H9 (cell line): ENCODE results near the gene DPP8. TPM values are rescaled to one million over a fixed set of nuclear protein-coding genes. Genes with fewer than 3 reads are reported as not detected.

ENCODE experiments used
- DNase-seq: peaks from one replicate; pipeline ENCODE4 v3.0.0-alpha.2; 2017
- H2AFZ ChIP-seq: one replicate; pipeline ENCODE4 v1.6.1; 2013; ENCODE audit warnings: mild to moderate bottlenecking, low read length, control low read depth, moderate library complexity
- H2AK5ac ChIP-seq: 2 replicates; pipeline ENCODE4 v1.6.1; 2013; ENCODE audit warnings: low read length, control low read depth, mixed read lengths; ENCODE audit not compliant: insufficient read length
- H2BK120ac ChIP-seq: one replicate; pipeline ENCODE4 v1.6.1; 2013; ENCODE audit warnings: low read depth, mild to moderate bottlenecking, low read length, control low read depth, inconsistent platforms; ENCODE audit not compliant: poor library complexity, severe bottlenecking
- H2BK12ac ChIP-seq: 2 replicates; pipeline ENCODE4 v1.6.1; 2013; ENCODE audit warnings: low read length, control low read depth, mixed read lengths, low read depth; ENCODE audit not compliant: insufficient read length
- H2BK15ac ChIP-seq: 2 replicates; pipeline ENCODE4 v1.6.1; 2013; ENCODE audit warnings: low read depth, low read length, control low read depth
- H2BK20ac ChIP-seq: one replicate; pipeline ENCODE4 v1.6.1; 2013; ENCODE audit warnings: low read depth, mild to moderate bottlenecking, low read length, control low read depth, inconsistent platforms; ENCODE audit not compliant: poor library complexity, severe bottlenecking
- H2BK5ac ChIP-seq: 2 replicates; pipeline ENCODE4 v1.6.1; 2013; ENCODE audit warnings: low read length, control low read depth, mixed read lengths; ENCODE audit not compliant: insufficient read length
- H3K14ac ChIP-seq: 2 replicates; pipeline ENCODE4 v1.6.1; 2013; ENCODE audit warnings: low read length, control low read depth; ENCODE audit not compliant: insufficient read depth
- H3K18ac ChIP-seq: 2 replicates; pipeline ENCODE4 v1.6.1; 2013; ENCODE audit warnings: low read depth, mild to moderate bottlenecking, mixed read lengths, low read length, control low read depth; ENCODE audit not compliant: insufficient read length
- H3K23ac ChIP-seq: 2 replicates; pipeline ENCODE4 v1.6.1; 2013; ENCODE audit warnings: low read length, control low read depth, mixed read lengths, low read depth; ENCODE audit not compliant: insufficient read length
- H3K23me2 ChIP-seq: 2 replicates; pipeline ENCODE4 v1.6.1; 2013; ENCODE audit warnings: low read depth, mild to moderate bottlenecking, mixed read lengths, low read length, control low read depth; ENCODE audit not compliant: insufficient read length, poor library complexity, severe bottlenecking
- H3K27ac ChIP-seq: 2 replicates; pipeline ENCODE4 v1.5.1; 2013; ENCODE audit warnings: low read length, control low read depth, mixed read lengths, low read depth; ENCODE audit not compliant: insufficient read length
- H3K27me3 ChIP-seq: 2 replicates; pipeline ENCODE4 v1.6.1; 2013; ENCODE audit warnings: low read length, control low read depth, inconsistent platforms; ENCODE audit not compliant: insufficient read depth
- H3K4ac ChIP-seq: 2 replicates; pipeline ENCODE4 v1.6.1; 2013; ENCODE audit warnings: low read depth, mild to moderate bottlenecking, control low read depth, inconsistent platforms, low read length, moderate library complexity
- H3K4me1 ChIP-seq: 2 replicates; pipeline ENCODE4 v1.6.1; 2013; ENCODE audit warnings: low read length, control low read depth, inconsistent platforms; ENCODE audit not compliant: insufficient read depth
- H3K4me2 ChIP-seq: 2 replicates; pipeline ENCODE4 v1.6.1; 2013; ENCODE audit warnings: low read length, control low read depth, mixed read lengths; ENCODE audit not compliant: insufficient read length, insufficient read depth
- H3K56ac ChIP-seq: 2 replicates; pipeline ENCODE4 v1.6.1; 2013; ENCODE audit warnings: low read depth, mild to moderate bottlenecking, mixed read lengths, low read length, control low read depth; ENCODE audit not compliant: insufficient read length
- H3K79me1 ChIP-seq: 2 replicates; pipeline ENCODE4 v1.6.1; 2013; ENCODE audit warnings: low read depth, mild to moderate bottlenecking, moderate library complexity, low read length, control low read depth, inconsistent platforms; ENCODE audit not compliant: insufficient read depth, poor library complexity, severe bottlenecking
- H3K79me2 ChIP-seq: 2 replicates; pipeline ENCODE4 v1.6.1; 2013; ENCODE audit warnings: low read length, control low read depth, inconsistent platforms; ENCODE audit not compliant: insufficient read depth
- H3K9ac ChIP-seq: 2 replicates; pipeline ENCODE4 v1.6.1; 2013; ENCODE audit warnings: low read length, control low read depth, mixed read lengths; ENCODE audit not compliant: insufficient read length; ENCODE audit errors: extremely low read depth
- H3K9me3 ChIP-seq: one replicate; pipeline ENCODE4 v1.6.1; 2013; ENCODE audit warnings: low read depth, low read length, inconsistent platforms; ENCODE audit not compliant: control insufficient read depth
- H3T11ph ChIP-seq: one replicate; pipeline ENCODE4 v1.6.1; 2013; ENCODE audit warnings: mild to moderate bottlenecking, low read length, control low read depth, inconsistent platforms
- H4K20me1 ChIP-seq: one replicate; pipeline ENCODE4 v1.6.1; 2013; ENCODE audit not compliant: control insufficient read depth, insufficient read length, insufficient read depth
- H4K5ac ChIP-seq: 2 replicates; pipeline ENCODE4 v1.6.1; 2013; ENCODE audit warnings: low read depth, mild to moderate bottlenecking, mixed read lengths, low read length, control low read depth; ENCODE audit not compliant: insufficient read length
- H4K8ac ChIP-seq: replicated peaks from 2 replicates; pipeline ENCODE4 v1.6.1; 2013; ENCODE audit warnings: low read length, control low read depth, mixed read lengths, low read depth; ENCODE audit not compliant: insufficient read length
- H4K91ac ChIP-seq: 2 replicates; pipeline ENCODE4 v1.6.1; 2013; ENCODE audit warnings: low read depth, mild to moderate bottlenecking, moderate library complexity, mixed read lengths, low read length, control low read depth; ENCODE audit not compliant: insufficient read length
- H3K27ac Mint-ChIP-seq, 3 experiments: 2 replicates in 2 of 3; 3 replicates in 1 of 3; pipeline ENCODE4 v1.8.0; 2020 to 2021; ENCODE audit warnings: mixed read lengths in 3 of 3, mild to moderate bottlenecking in 1 of 3, moderate library complexity in 1 of 3
- H3K27me3 Mint-ChIP-seq: 2 replicates; pipeline ENCODE4 v1.8.0; 2021; ENCODE audit warnings: low read depth, mild to moderate bottlenecking, moderate library complexity, mixed read lengths
- H3K36me3 Mint-ChIP-seq, 3 experiments: 2 replicates in 2 of 3; 3 replicates in 1 of 3; pipeline ENCODE4 v1.8.0; 2020 to 2021; ENCODE audit warnings: low read depth in 3 of 3, mixed read lengths in 3 of 3; ENCODE audit not compliant: insufficient read depth in 1 of 3
- H3K4me1 Mint-ChIP-seq, 2 experiments: 2 replicates each; pipeline ENCODE4 v1.8.0; 2020; ENCODE audit warnings: mixed read lengths in 2 of 2
- H3K4me3 Mint-ChIP-seq, 2 experiments: 2 replicates in 1 of 2; 3 replicates in 1 of 2; pipeline ENCODE4 v1.8.0; 2020 to 2021; ENCODE audit warnings: mild to moderate bottlenecking in 2 of 2, mixed read lengths in 2 of 2, moderate library complexity in 1 of 2
- H3K9me3 Mint-ChIP-seq, 2 experiments: 2 replicates in 1 of 2; 3 replicates in 1 of 2; pipeline ENCODE4 v1.8.0; 2020; ENCODE audit warnings: mild to moderate bottlenecking in 2 of 2, mixed read lengths in 2 of 2, moderate library complexity in 1 of 2
- CTCF ChIP-seq: fragments of 200-600 bp; sonication (generic); conservative IDR thresholded peaks from 3 replicates; pipeline ENCODE4 v1.8.0; 2021; ENCODE audit warnings: antibody characterized with exemption, mild to moderate bottlenecking
- WGBS: extraction: QIAGEN DNeasy Blood & Tissue Kit; methylation state at CpG from one replicate; pipeline ENCODE4 v1.1.7; 2013; ENCODE audit warnings: missing lambda C conversion rate, low lambda C conversion rate, mixed read lengths; ENCODE audit not compliant: insufficient read length; ENCODE audit errors: extremely low coverage; 5-methylcytosine and 5-hydroxymethylcytosine counted together
- total RNA-seq: library from RNA; stranded (reverse); gene quantifications from 2 replicates; pipeline ENCODE4 v1.2.1, GENCODE V29; 2021

DPP8 gene
- total RNA-seq, 1 experiment from 2014 or later = 26.6 TPM

GRCh38 chr15:65401611-65402240 lies 115.8 kb downstream of the DPP8 start:
- Mint-ChIP-seq H3K27ac (peak overlapping the region; percentile 55 to 72 (median 56); a peak in 4 of 7 replicates), H3K4me3 (0 out of 5 replicates have a peak overlapping the region, but pooled peaks of 1 of the 2 experiments have one; percentile 42), H3K27me3 (peaks cover 8% of the 10 kb centered on the region), H3K36me3 (peaks cover 5 to 10% (median 5%) of the 10 kb centered on the region in 3 experiments; a peak in 6 of 7 replicates), H3K9me3 (no peaks in the 10 kb centered on the region; a peak in 1 of 5 replicates), H3K4me1 (peaks cover 28 to 47% of the 10 kb centered on the region in 2 experiments)
- Histone ChIP-seq H3K9me3 (no peaks in the 10 kb centered on the region), H2AK5ac (no peak overlapping the region), H2BK20ac (no peak overlapping the region), H4K8ac (no peak overlapping the region), H2BK15ac (no peak overlapping the region), H4K91ac (no peak overlapping the region), H2BK5ac (no peak overlapping the region), H3K23ac (no peak overlapping the region), H3K9ac (no peak overlapping the region), H3K4me1 (peaks cover 3% of the 10 kb centered on the region; the same call in 1 of the 2 replicates), H2BK120ac (no peak overlapping the region), H3K27me3 (peaks cover 9% of the 10 kb centered on the region; the same call in 1 of the 2 replicates), H3K23me2 (peaks cover 1% of the 10 kb centered on the region), H3K14ac (no peak overlapping the region), H2AFZ (no peak overlapping the region), H3K27ac (no peak overlapping the region), H3K18ac (no peak overlapping the region), H3K56ac (no peak overlapping the region), H4K20me1 (no peaks in the 10 kb centered on the region), H4K5ac (no peak overlapping the region), H3T11ph (no peak overlapping the region), H3K79me2 (no peaks in the 10 kb centered on the region; the same call in 1 of the 2 replicates), H3K4me2 (no peak overlapping the region), H2BK12ac (no peak overlapping the region), H3K4ac (no peak overlapping the region), H3K79me1 (no peaks in the 10 kb centered on the region)
- no peak for DNase-seq
- WGBS = no CpG with 5 or more reads among the region's 8 CpGs
- no peak for TF ChIP-seq CTCF
